Ammon's horn (tissue), 1 donor: ENCODE data around the gene SHROOM3.
"Not testable (repeated sequence)": the region's sequence is repeated elsewhere in the genome, so short reads cannot be mapped to it uniquely, and the experiment has no call there.

Source experiments
- DNase-seq: peaks from one replicate; pipeline ENCODE4 v3.0.0-alpha.2; 2016; ENCODE audit warnings: low spot score

The SHROOM3 gene

GRCh38 chr4:76434901-76435527, at the start of gene SHROOM3:
Gene SHROOM3 (plus strand): TSS chr4:76435229. CDS start chr4:76436053, 824 bp downstream.
- peak; percentile 12 for DNase-seq

DNA sequence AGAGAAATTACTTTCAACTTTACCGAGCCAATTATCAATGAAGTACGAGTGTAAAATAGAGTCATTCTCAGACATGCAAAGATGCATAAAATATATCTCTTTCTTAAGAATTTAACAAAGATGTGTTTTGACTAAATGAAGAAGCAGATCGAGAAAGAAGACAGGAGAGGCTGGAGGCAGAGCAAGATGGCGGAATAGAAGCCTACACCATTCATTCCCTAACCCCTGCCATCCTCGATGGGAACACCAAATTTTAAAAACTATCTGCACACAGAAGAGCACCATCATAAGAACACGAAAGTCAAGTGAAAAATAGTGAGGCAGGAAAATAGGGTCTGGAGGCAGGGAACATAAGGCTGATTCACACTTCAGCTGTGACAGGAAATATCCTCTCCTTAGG, 49.1 kb upstream of the SHROOM3 start:
- DNase-seq, result no peak

- no peak for DNase-seq
These were observed 48.3 kb upstream of the SHROOM3 start for GRCh38 chr4:76386566-76387305.

- DNase-seq, result no peak
These were observed 46.7 kb upstream of the SHROOM3 start for GRCh38 chr4:76388160-76388908.

- no peak for DNase-seq
These were observed 33.4 kb upstream of the SHROOM3 start for GRCh38 chr4:76401654-76402053.

- DNase-seq, result no peak
These were observed 28.9 kb upstream of the SHROOM3 start for GRCh38 chr4:76406081-76406480.

DNA sequence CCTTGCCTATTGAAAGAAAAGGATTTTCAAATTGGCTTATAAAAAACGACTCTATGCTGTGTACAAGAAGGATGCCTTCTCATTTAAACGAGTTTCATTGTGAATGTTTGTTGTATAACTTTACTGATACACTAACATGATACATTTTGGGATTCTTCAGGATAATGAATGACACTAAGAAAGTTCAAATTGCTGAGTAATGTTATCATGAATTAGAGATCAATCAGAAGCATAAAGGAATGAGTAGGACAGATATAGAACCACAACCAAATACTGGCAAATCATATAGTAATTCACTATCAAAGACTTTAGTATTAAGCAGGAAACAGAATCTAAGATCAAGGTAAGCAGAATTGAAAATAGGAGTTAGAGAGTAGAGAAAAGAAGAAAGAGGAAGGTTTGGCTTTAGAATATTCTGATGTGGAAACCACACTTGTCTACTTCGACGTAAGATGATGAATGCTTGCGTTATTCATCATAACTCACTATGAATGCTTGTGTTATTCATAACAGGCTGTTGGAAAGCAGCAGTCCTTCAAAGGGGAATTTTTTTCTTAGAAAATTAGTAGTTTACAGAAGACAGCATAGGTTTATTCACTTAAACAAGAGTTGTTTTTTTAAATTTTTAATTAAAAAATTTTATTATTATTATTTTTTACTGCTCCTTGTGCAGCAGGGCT, 27.4 kb upstream of the SHROOM3 start:
- DNase-seq, result no peak

- no peak for DNase-seq
These were observed 24.4 kb upstream of the SHROOM3 start for GRCh38 chr4:76410636-76411035.

DNA sequence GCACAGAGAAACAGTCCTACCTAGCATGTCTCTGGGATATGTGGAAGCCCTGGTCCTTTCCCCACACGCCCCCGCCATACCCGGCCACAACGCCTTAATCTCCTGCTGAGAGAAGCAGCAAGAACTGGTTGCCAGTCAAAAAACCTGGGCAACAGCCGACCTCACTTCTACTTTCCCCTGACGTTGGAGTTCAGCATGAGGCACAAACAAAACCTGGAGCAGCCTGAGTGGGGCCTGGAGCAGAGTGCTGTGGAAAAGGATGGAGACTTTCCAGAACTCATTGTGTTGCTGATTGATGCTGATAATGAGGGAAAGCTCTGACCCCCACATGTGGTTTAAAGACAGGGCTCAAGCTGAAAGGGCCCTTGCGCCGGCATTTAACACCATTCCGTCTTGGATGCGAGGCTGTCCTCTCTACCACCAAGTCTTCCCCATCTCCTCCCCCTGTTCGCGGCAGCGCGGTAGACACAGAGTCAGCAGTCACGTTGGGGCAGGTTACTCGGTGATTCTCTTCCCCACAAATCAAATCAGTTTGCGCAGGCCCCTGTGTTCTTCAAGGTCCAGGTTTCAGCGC, 14.8 kb upstream of the SHROOM3 start:
- DNase-seq, result no peak

- DNase-seq, result no peak
These were observed 14.1 kb upstream of the SHROOM3 start, which contains the start of gene CCDC158 for GRCh38 chr4:76420762-76421581. Gene CCDC158 (minus strand): TSS chr4:76421141. CDS start chr4:76403207, 17,934 bp downstream.

DNA sequence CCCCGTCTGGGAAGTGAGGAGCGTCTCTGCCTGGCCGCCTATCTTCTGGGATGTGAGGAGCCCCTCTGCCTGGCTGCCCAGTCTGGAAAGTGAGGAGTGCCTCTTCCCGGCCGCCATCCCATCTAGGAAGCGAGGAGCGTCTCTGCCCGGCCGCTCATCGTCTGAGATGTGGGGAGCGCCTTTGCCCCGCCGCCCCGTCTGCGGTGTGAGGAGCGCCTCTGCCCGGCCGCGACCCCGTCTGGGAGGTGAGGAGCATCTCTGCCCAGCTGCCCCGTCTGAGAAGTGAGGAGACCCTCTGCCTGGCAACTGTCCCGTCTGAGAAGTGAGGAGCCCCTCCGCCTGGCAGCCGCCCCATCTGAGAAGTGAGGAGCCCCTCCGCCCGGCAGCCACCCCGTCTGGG, 11.9 kb upstream of the SHROOM3 start:
- DNase-seq, result not testable (repeated sequence)

- DNase-seq, result no peak
These were observed 8.8 kb upstream of the SHROOM3 start for GRCh38 chr4:76426272-76426671.

DNA sequence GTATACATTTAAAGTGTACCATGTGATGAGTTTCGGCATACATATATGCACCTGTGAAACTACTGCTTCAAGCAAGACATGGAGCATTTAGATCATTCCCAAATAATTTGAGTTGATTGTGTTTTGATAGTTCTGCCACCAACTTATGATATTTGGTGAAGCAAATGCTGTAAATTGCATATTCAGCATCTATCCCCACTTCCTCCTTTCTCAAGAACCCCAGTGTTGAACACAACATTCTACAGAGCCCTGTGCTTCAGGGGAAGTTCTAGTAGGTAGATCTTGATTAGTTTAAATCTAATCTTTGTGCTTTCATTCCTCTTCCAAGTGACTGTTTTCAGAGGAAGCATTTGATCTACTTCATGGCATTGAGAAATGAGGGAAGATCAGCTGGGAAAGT, 5.4 kb upstream of the SHROOM3 start:
- DNase-seq, result no peak

GRCh38 chr4:76430519-76431388, 4.3 kb upstream of the SHROOM3 start:
- peak; percentile 67 for DNase-seq

DNA sequence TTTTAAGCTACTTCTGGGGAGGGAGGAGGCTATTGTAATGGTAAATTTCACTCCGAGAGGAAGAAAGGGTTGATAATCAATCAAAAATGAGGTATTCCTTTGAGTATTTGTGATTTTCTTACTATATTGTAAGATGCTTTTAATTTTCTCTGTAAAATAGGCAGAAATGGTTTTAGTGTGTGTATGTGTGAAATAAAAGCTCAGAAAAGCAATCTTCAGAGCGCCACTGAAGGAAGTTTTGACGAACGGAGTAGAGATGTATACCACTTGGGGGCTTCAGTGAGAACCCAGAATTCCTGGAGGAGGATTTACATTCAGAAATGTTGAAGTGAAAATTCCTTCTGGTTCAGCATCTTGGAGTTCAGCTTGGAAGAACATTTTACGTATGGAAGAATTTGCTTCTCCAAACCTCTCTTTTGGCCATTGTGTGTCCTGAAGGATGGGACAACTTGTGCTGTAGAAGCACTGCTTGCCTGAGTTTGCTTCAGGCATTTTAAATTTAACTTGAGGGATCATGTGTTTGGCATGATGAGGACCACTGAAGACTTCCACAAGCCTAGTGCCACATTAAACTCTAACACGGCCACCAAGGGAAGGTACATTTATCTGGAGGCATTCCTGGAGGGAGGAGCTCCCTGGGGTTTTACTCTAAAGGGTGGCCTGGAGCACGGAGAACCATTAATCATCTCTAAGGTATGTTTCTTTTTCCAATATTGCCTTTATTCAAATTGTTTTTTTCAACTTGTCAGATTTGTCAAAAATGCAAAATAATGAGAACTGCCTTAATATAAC, 695 bp downstream of the SHROOM3 start:
- no peak for DNase-seq

DNA sequence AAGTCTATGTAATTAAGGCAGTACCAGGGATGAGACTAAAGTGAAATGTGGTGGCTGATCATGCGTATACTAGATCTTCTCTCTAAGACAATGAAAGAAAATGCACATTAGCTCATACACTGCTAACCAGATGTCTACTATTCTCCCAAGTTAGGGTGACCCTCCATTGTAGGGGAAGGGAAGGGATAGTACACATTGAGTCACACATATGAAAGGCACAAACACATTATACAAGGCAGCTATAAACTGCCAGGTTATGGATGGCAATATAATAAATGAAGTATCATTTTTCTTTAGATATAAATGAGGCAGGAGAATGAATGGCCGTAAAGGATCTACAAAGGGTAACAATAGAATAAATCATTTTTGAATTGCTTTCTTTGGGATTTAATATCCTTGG, 4.5 kb downstream of the SHROOM3 start:
- DNase-seq, result no peak

GRCh38 chr4:76441881-76442280, 6.9 kb downstream of the SHROOM3 start:
- no peak for DNase-seq

DNA sequence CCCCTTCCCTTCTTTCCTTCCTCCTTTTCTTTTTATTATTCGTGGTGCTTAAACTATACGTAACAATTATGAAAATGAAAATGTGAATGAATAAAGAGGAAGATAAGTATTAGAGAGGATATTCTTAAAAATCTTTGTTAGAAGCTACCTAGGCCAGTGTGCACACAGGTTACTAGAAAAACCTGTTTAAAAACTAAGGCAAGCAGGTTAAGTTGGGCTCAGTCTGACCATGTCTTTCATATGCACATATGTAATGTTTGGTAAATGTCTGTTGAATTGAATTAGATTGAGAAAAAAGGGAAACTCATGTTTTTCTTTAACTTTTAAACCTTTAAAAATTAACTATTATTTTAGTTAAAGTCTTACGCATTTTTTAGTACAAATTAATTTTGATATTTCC, 7.8 kb downstream of the SHROOM3 start:
- no peak for DNase-seq

- no peak for DNase-seq
These were observed 8.3 kb downstream of the SHROOM3 start for GRCh38 chr4:76443376-76443775.
